Measurements from ENCODE around the gene NBEA.
"Not testable (repeated sequence)": the region's sequence is repeated elsewhere in the genome, so short reads cannot be mapped to it uniquely, and the experiment has no call there.

The NBEA gene

GRCh38 chr13:35393886-35394285, 451.8 kb downstream of the NBEA start:
- in situ Hi-C loops (cut with HindIII; ENCODE audit: low sequenced_read_pairs): no loop called here
- no peak for TF ChIP-seq CTCF (IDR thresholded peaks at IDR 0.05; ENCODE audit: low read depth, low read length, missing control alignments)

GRCh38 chr13:35408285-35408684, 466.2 kb downstream of the NBEA start:
- in situ Hi-C loops (cut with HindIII; ENCODE audit: low sequenced_read_pairs); H3K4me3 ChIP-seq (ENCODE audit: low read depth, low read length); DNase-seq (ENCODE audit: low read depth): not testable (repeated sequence)

More at GRCh38 chr13:35393886-35394285, 451.8 kb downstream of the NBEA start:
- DNase-seq (ENCODE audit: low read depth): no peak
- H3K4me3 ChIP-seq (ENCODE audit: low read depth, low read length): no peak overlapping the region

GRCh38 chr13:35411059-35411744, 469.1 kb downstream of the NBEA start:
- TF ChIP-seq CTCF (IDR thresholded peaks at IDR 0.05; ENCODE audit: low read depth, low read length, missing control alignments): no peak
- no peak for DNase-seq (ENCODE audit: low read depth)
- in situ Hi-C loops (cut with HindIII; ENCODE audit: low sequenced_read_pairs): no loop called here
- no peak overlapping the region for H3K4me3 ChIP-seq (ENCODE audit: low read depth, low read length)

GRCh38 chr13:35448465-35448864, 506.4 kb downstream of the NBEA start:
- no peak for DNase-seq (ENCODE audit: low read depth)
- in situ Hi-C loops (cut with HindIII; ENCODE audit: low sequenced_read_pairs): no loop called here
- no peak overlapping the region for H3K4me3 ChIP-seq (ENCODE audit: low read depth, low read length)
- no peak for TF ChIP-seq CTCF (IDR thresholded peaks at IDR 0.05; ENCODE audit: low read depth, low read length, missing control alignments)

- no peak for DNase-seq (ENCODE audit: low read depth)
- in situ Hi-C loops (cut with HindIII; ENCODE audit: low sequenced_read_pairs): no loop called here
- TF ChIP-seq CTCF (IDR thresholded peaks at IDR 0.05; ENCODE audit: low read depth, low read length, missing control alignments): no peak
- no peak overlapping the region for H3K4me3 ChIP-seq (ENCODE audit: low read depth, low read length)
Measured at GRCh38 chr13:35449821-35450220, 507.8 kb downstream of the NBEA start.

GRCh38 chr13:35455022-35455421, 513.0 kb downstream of the NBEA start:
- TF ChIP-seq CTCF (IDR thresholded peaks at IDR 0.05; ENCODE audit: low read depth, low read length, missing control alignments): no peak
- DNase-seq (ENCODE audit: low read depth): no peak
- no peak overlapping the region for H3K4me3 ChIP-seq (ENCODE audit: low read depth, low read length)
- in situ Hi-C loops (cut with HindIII; ENCODE audit: low sequenced_read_pairs): no loop called here

GRCh38 chr13:35457258-35457657, 515.2 kb downstream of the NBEA start:
- DNase-seq (ENCODE audit: low read depth): no peak
- no peak overlapping the region for H3K4me3 ChIP-seq (ENCODE audit: low read depth, low read length)
- in situ Hi-C loops (cut with HindIII; ENCODE audit: low sequenced_read_pairs): no loop called here
- no peak for TF ChIP-seq CTCF (IDR thresholded peaks at IDR 0.05; ENCODE audit: low read depth, low read length, missing control alignments)
